K562 (cell line): ENCODE measurements around the gene PKP1.

Experiments
- CTCF ChIP-seq, 3 experiments: IDR thresholded peaks in 2 of 3; conservative IDR thresholded peaks in 1 of 3; 2 replicates each; pipeline ENCODE4 v1.5.1; 2011 to 2012; ENCODE audit warnings: low read length in 3 of 3, mild to moderate bottlenecking in 3 of 3, control low read depth in 2 of 3, improper control_type of control experiment in 1 of 3, inconsistent platforms in 1 of 3, low read depth in 1 of 3, mixed read lengths in 1 of 3, moderate library complexity in 1 of 3; ENCODE audit not compliant: insufficient read depth in 2 of 3
- FOXM1 ChIP-seq, 2 experiments: fragments of 450-650 bp in 1 of 2; sonication (generic) in 1 of 2; formaldehyde crosslinking in 1 of 2; IDR thresholded peaks; 2 replicates each; pipeline versions ENCODE4 v1.6.1 to v1.9.0; 2017 to 2022; ENCODE audit warnings: low read depth in 2 of 2, mild to moderate bottlenecking in 2 of 2, missing genetic modification reagents in 1 of 2, moderate library complexity in 1 of 2
- TAF1 ChIP-seq: IDR thresholded peaks from 2 replicates; pipeline ENCODE4 v1.6.1; 2011; ENCODE audit warnings: mild to moderate bottlenecking, low read length, moderate library complexity; ENCODE audit not compliant: insufficient read depth, control insufficient read depth, severe bottlenecking; ENCODE audit errors: extremely low read depth

- no peak for TF ChIP-seq FOXM1 (IDR thresholded peaks at IDR 0.05; ENCODE audit: low read depth)
- TF ChIP-seq FOXM1 (CRISPR knock-in tag; IDR thresholded peaks at IDR 0.05; ENCODE audit: low read depth) = no peak
- TF ChIP-seq CTCF (IDR thresholded peaks at IDR 0.05 in 2 of 3, conservative IDR thresholded peaks at IDR 0.05 in 1 of 3; ENCODE audit: insufficient read depth in 2 of 3, low read depth in 1 of 3, low read length in 3 of 3) = no peak
- no peak for TF ChIP-seq TAF1
These were observed 41.6 kb upstream of the PKP1 start for GRCh38 chr1:201241736-201242135.
